ENCODE data around the gene NPBWR2. TPM values are rescaled to one million over a fixed set of nuclear protein-coding genes. Genes with fewer than 3 reads are reported as not detected.

The NPBWR2 gene
- total RNA-seq, 1 donor from 2014 or later = not detected

- intact Hi-C loops (cut with micrococcal nuclease) = no loop called here
Observed at GRCh38 chr20:64105846-64106434, 1.4 kb downstream of the NPBWR2 start.

GRCh38 chr20:64104667-64105451, 2.5 kb downstream of the NPBWR2 start:
- intact Hi-C loops (cut with micrococcal nuclease) = no loop called here

DNA sequence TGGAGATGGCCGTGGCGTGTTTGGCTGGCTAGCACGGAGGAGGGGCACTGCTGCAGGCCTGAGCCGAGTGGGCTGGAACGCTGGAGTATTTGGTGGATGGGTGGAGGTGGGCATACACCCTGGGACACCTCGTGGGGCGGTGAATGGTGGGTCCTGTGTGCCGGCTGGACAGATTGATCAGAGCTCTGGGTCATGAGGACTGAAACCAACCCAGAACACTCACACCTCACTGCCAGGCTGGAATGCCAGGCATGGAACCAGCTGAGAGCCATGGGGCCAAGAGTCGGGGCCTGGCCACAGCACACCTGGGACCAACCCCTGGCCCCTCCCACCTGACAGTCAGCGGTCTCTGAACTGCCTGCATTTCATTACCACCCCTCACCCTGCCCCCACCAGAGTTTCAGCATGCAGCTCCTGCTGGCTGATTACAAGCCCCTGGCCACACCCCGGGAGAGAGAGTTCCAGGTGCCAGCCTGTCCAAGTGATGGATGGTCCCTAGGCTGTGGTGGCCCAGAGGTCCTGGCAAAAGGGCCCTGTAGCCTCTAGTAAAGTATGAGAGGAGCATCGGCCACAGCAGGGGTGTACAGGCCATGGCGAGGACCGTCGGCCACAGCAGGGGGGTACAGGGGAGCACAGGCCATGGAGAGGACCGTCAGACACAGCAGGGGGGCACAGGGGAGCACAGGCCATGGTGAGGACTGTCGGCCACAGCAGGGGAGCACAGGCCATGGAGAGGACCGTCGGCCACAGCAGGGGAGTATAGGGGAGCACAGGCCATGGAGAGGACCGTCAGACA, 3.3 kb downstream of the NPBWR2 start:
- intact Hi-C loops (cut with micrococcal nuclease) = loop anchor here (2.0 kb wide), 1 partner anchor 21 kb away; no protein-coding TSS in a partner anchor

GRCh38 chr20:64102647-64103354, 4.6 kb downstream of the NPBWR2 start:
- intact Hi-C loops (cut with micrococcal nuclease) = loop anchor here (1.0 to 2.0 kb wide), 2 partner anchors 18 to 20 kb away; no protein-coding TSS in a partner anchor

DNA sequence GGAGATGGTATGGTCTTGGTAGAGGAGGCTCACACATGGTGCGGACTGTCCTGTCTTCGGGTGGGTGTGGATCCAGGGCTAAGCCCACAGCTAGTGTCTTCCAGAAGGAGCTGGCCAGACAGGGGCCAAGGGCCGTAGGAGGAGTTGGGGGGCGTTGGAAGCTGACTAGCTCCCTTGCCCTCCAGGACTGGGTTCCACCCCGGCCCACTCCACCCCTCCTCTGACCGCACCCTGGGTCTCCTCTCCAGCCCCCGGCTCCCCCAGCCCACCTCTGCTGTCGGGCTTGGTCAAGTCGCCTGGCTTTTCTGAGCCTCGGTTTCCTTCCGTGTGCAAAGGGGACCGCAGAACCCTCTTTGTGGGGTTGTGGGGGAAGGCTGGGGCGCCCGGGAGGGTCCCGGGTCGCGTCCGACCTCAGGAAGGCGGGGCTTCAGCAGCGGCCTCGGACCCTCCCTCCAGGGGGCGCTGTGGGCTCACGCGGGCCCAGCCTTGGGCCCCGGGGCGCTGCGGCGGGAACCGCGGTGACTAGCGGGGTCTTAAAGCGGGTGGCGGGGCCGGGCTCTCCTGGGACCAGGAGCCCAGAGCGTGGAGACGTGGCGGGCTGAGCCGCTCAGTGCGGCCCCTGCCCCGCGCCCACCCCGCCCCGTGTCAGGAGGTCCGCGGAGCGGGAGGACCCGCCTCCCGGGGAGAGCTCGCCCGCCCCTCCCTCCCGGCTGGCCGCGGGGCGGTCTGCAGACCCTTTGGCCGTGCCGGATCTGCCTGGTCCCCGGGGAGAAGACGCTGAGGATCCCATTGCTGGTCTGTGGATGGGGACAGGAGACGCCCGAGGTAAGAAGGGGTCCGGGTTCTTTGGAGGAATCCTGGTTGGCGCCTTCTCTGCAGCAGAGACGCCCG, 5.4 kb downstream of the NPBWR2 start:
- intact Hi-C loops (cut with micrococcal nuclease) = loop anchor here (1.0 to 2.0 kb wide), 2 partner anchors 18 to 19 kb away; no protein-coding TSS in a partner anchor

DNA sequence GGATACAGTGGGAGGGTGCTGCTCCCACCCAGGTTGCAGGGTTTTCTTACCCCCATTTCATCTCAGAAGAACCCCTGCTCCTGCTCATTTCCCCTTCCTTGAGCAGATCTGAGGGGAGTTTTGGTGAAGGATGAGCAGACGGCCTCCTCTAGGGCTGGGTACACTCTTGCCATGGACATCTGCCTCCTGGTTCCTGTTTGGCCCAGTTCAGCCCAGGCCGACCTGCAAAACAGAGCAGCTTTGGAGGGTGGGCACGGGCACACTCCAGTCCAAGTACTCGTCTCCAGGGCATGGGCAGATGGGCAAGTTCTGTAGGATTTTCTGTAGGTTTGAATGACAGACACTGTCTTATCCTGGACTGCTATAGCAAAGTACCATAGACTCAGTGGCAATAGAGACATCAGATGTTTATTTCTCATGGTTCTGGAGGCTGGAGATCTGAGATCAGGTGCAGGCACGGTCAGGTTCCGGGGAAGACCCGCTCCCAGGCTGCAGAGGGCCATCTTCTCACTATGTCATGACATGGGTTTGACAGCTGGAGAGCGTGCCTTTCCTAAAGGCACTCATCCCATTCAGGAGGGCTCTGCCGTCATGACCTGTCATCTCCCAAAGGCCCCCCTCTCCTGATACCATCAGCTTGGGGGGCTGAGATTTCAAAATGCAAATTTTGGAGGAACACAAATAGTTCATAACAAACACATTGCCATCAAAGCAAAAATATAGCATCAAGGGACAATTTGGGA, 6.2 kb downstream of the NPBWR2 start:
- intact Hi-C loops (cut with micrococcal nuclease) = no loop called here

DNA sequence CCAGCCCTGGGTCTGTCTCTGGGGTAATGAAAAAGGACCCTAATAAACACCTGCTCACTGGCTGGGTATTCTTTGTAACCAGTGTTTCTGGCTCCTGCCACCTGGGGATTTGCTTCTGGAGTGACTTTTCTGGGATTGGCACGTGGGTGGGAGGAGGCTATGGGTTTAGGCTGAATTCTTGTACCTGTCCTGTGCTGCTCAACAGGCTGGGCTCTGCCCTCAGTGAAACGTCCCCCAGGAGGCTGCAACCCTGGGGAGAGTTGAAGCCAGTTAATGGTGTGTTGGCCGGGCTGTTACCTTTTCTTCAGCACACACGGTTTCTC, 6.8 kb downstream of the NPBWR2 start:
- intact Hi-C loops (cut with micrococcal nuclease) = no loop called here

- intact Hi-C loops (cut with micrococcal nuclease) = no loop called here
Observed at GRCh38 chr20:64099880-64100565, 7.3 kb downstream of the NPBWR2 start.

- intact Hi-C loops (cut with micrococcal nuclease) = no loop called here
Observed at GRCh38 chr20:64099086-64099786, 8.1 kb downstream of the NPBWR2 start.

GRCh38 chr20:64098471-64099013, 8.8 kb downstream of the NPBWR2 start:
- intact Hi-C loops (cut with micrococcal nuclease) = no loop called here

DNA sequence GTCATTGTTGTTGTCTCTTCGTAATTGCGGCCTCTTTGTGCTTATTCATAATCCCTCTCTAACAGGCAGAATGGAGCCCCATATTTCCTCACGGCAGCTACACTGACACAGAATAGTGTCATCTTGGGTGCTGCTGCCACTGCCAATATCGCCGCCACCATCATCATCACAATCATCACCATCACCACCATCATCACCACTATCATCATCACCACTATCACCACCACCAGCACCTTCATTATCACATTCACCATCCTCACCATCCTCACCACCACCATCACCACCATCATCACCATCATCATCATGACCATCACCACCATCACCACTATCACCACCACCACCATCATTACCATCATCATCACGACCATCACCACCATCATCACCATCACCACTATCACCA, 10.8 kb downstream of the NPBWR2 start:
- intact Hi-C loops (cut with micrococcal nuclease) = no loop called here

DNA sequence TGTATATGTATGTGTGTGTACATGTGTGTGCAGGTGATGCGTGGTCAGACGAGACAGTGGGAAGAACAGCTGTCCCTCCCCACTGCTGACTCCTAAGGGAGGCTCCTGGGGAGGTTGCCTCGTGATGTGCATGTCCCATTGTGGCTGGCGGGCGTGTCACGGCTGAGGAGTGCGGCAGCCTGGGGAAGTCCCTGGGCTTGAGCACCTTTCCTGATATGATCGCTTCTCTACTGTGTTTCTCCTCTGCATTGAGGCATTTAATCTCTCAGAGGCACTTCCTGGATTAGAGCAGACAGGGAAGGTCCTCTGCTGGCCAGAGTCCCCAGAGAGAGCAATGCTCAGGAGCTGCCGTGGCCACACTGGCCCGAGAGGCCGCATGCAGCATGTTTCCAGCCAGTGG, 11.4 kb downstream of the NPBWR2 start:
- intact Hi-C loops (cut with micrococcal nuclease) = no loop called here

DNA sequence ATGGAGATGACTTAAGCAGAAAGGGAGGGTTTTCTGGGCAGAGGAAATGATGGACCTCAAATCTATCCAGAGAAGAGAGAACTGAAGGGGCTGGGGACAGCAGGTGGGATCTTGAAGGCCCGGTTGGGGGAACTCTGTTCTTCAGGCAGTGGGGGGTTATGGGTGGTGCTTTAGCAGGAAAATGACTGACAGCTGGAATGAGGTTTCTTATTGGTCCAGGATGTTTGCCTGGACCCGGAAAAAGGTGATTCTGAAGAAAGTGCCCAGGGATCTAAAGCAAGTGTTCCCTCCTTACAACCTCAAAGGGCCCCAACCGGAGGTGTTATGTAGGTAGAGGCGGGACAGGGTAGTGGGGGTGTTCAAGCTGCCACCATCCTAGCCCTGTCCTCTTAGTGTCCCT, 11.9 kb downstream of the NPBWR2 start:
- intact Hi-C loops (cut with micrococcal nuclease) = no loop called here

- intact Hi-C loops (cut with micrococcal nuclease) = no loop called here
Observed at GRCh38 chr20:64093013-64093503, 14.3 kb downstream of the NPBWR2 start.

DNA sequence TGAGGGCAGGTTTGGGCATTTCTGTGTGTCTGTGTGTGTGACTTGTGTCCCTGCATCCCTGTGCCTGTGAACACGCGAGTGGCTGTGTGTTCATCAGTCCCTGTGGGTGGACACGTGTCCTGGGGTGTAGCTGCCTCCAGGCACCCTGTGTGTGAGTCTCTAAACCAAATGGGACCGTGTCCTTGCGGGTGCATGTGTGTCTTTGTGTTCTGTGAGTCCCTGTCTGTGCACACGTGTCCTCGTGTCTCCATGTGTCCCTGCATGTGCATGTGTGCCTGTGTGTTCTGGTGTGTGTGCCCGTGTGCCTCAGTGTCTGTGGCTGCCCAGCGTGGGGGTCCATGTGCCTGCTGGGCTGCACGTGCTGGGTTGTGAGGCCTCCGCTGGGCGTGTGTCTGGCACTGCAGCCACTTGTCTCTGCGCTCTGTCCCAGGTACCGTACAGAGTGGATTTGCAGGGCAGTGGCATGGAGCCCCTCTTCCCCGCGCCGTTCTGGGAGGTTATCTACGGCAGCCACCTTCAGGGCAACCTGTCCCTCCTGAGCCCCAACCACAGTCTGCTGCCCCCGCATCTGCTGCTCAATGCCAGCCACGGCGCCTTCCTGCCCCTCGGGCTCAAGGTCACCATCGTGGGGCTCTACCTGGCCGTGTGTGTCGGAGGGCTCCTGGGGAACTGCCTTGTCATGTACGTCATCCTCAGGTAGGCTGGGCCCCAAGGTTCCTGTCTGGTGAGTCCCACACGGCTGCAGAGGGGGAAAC, 14.9 kb downstream of the NPBWR2 start:
- intact Hi-C loops (cut with micrococcal nuclease) = no loop called here

DNA sequence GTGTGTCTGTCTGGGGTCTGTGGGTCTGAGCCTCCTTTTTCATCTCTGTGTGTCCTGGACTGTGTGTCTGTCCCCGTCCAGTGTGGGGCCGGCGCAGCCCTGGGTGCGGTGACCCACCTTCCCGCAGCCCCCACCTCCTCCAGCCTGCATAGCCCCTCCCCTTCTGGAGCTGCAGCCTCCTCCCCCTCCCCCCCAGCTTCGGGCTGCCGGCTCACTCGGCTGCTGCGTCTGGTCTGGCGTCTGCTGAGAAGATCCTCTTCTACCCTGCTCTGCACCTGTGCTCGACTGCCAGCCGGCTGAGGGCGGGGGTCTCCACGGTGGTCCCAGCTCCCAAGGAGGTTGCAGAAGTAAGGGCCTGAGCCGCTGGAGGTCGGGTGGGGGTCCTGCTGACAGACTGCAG, 15.6 kb downstream of the NPBWR2 start:
- intact Hi-C loops (cut with micrococcal nuclease) = no loop called here

GRCh38 chr20:64091340-64091739, 16.0 kb downstream of the NPBWR2 start:
- intact Hi-C loops (cut with micrococcal nuclease) = no loop called here
